Measurements from ENCODE around the gene MYOZ3. TPM values are rescaled to one million over a fixed set of nuclear protein-coding genes. Genes with fewer than 3 reads are reported as not detected.

MYOZ3 gene
- total RNA-seq, 4 donors from 2014 or later: 0.17 to 1.2 (median 0.46) TPM; not detected in 1

- no peak overlapping the region for H3K4me3 ChIP-seq
- H3K4me1 ChIP-seq: peaks cover 67 to 75% (median 71%) of the 10 kb centered on the region in 4 donors
- peaks cover 0 to 41% (median 3%) of the 10 kb centered on the region in 4 donors for H3K36me3 ChIP-seq
- TF ChIP-seq POLR2AphosphoS5 (IDR thresholded peaks at IDR 0.05) (no peak), EP300 (IDR thresholded peaks at IDR 0.05) (no peak), CTCF (IDR thresholded peaks at IDR 0.05) (no peak), POLR2A (IDR thresholded peaks at IDR 0.05; ENCODE audit: low read depth) (no peak)
- no peaks in the 10 kb centered on the region for H3K9me3 ChIP-seq
- DNase-seq (ENCODE audit: extremely low spot score): no peak
- intact Hi-C loops (cut with DNase I): no loop called here
- 72% methylated on average over 9 of the region's 9 CpGs for WGBS
- no peaks in the 10 kb centered on the region for H3K27me3 ChIP-seq
- peak overlapping the region in 2 of 4 donors; percentile 22 to 25 for H3K27ac ChIP-seq (replicated peaks in 1 of 4)
Measured at GRCh38 chr5:150630461-150631325, 30.4 kb upstream of the MYOZ3 start.

DNA sequence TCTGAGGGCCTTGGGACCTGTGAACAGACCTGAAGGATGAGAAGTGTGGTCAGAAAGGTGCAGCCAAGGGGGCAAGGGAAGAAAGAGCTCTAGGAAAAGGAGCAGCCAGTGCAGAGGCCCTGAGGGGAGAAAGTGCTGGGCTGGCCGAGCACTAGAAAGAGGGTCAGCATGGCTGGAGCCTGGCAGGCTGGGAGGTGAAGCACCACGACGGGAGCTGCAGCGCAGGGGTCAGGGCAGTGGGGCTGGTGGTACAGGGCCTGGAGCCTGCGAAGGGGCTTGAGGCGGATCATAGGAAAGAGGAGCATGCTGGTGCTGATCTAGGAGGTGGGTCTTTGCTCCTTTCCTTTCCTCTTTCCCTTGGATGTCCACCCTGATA is 29.7 kb upstream of the MYOZ3 start:
- WGBS: 91% methylated on average over 6 of the region's 6 CpGs
- H3K9me3 ChIP-seq: no peaks in the 10 kb centered on the region
- no peaks in the 10 kb centered on the region for H3K27me3 ChIP-seq
- peaks cover 66 to 79% (median 70%) of the 10 kb centered on the region in 4 donors for H3K4me1 ChIP-seq
- intact Hi-C loops (cut with DNase I): no loop called here
- TF ChIP-seq EP300 (IDR thresholded peaks at IDR 0.05): no peak
- TF ChIP-seq POLR2AphosphoS5 (IDR thresholded peaks at IDR 0.05): no peak
- TF ChIP-seq POLR2A (IDR thresholded peaks at IDR 0.05; ENCODE audit: low read depth): no peak
- TF ChIP-seq CTCF (IDR thresholded peaks at IDR 0.05): no peak
- peaks cover 0 to 41% (median 3%) of the 10 kb centered on the region in 4 donors for H3K36me3 ChIP-seq
- DNase-seq (ENCODE audit: extremely low spot score): no peak
- H3K27ac ChIP-seq (replicated peaks in 1 of 4): peak overlapping the region in 1 of 4 donors; percentile 25
- H3K4me3 ChIP-seq: no peak overlapping the region

DNA sequence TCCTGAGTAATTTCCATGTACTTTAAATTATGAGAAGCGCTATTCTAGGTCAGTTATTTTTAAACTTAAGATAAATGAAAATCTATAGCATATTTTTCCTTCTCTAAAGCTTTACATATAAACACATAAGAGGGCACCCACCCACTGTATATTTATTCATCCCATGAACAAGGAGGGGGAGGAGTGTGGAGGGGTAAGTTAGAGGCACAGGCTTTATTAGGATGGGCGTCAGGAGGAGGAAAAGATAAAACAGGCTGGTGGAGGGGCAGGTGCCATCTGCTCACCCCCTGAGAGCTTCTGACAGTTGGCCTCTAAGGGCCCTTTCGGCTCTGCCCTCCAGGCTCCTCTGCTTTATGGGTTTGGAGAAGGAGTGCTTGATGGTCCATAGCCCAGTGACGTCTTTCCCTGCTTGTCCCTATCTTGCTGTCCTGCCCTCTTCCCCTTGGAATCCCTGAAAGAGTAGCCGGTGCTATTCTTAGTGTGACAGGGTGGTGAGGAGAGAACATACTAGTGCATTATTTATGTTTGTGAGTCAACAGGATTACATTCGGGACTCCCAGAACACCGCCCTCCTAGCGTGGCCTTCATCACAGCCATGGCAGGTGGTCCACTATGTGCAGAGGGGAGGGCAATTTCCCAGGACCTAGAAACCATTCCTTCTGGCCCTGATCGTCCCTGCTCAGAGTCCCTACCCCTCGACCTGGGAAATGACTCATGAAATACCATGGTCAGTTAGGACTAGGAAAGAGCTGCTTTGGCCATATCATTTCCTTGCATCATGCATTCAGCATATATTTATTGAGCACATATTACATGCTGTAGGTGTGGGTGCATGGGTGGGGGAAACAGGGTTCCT is 28.5 kb upstream of the MYOZ3 start:
- intact Hi-C loops (cut with DNase I): no loop called here
- peaks cover 66 to 79% (median 69%) of the 10 kb centered on the region in 4 donors for H3K4me1 ChIP-seq
- peak overlapping the region in 2 of 4 donors; percentile 34 to 40 for H3K27ac ChIP-seq (replicated peaks in 1 of 4)
- 74% methylated on average over 9 of the region's 10 CpGs for WGBS
- DNase-seq (ENCODE audit: extremely low spot score): no peak
- no peaks in the 10 kb centered on the region for H3K27me3 ChIP-seq
- H3K4me3 ChIP-seq: no peak overlapping the region
- no peaks in the 10 kb centered on the region for H3K9me3 ChIP-seq
- TF ChIP-seq POLR2A (IDR thresholded peaks at IDR 0.05; ENCODE audit: low read depth) (no peak), EP300 (IDR thresholded peaks at IDR 0.05) (no peak), CTCF (IDR thresholded peaks at IDR 0.05) (no peak), POLR2AphosphoS5 (IDR thresholded peaks at IDR 0.05) (no peak)
- H3K36me3 ChIP-seq: peaks cover 0 to 49% (median 3%) of the 10 kb centered on the region in 4 donors

GRCh38 chr5:150633429-150633828 is 27.6 kb upstream of the MYOZ3 start:
- Histone ChIP-seq H3K4me1 (peaks cover 66 to 81% (median 69%) of the 10 kb centered on the region in 4 donors), H3K36me3 (peaks cover 0 to 53% (median 3%) of the 10 kb centered on the region in 4 donors), H3K4me3 (no peak overlapping the region), H3K9me3 (no peaks in the 10 kb centered on the region), H3K27me3 (no peaks in the 10 kb centered on the region), H3K27ac (replicated peaks in 1 of 4) (no peak overlapping the region)
- TF ChIP-seq POLR2AphosphoS5 (IDR thresholded peaks at IDR 0.05) (no peak), EP300 (IDR thresholded peaks at IDR 0.05) (no peak), POLR2A (IDR thresholded peaks at IDR 0.05; ENCODE audit: low read depth) (no peak), CTCF (IDR thresholded peaks at IDR 0.05) (no peak)
- 80% methylated on average over 2 of the region's 2 CpGs for whole genome bisulfite sequencing
- no peak for DNase-seq (ENCODE audit: extremely low spot score)
- intact Hi-C loops (cut with DNase I): no loop called here

Measured in esophagus muscularis mucosa (tissue), 4 donors.